Measurements from ENCODE around the gene CRACR2A. TPM values are rescaled to one million over a fixed set of nuclear protein-coding genes. Genes with fewer than 3 reads are reported as not detected.
A peak's percentile ranks its signal among the peaks of the same experiment; 100 is the strongest.

The CRACR2A gene
- total RNA-seq, 3 donors from 2014 or later = 5.3 to 17.3 (median 15.1) TPM

GRCh38 chr12:3572560-3572959 is 180.3 kb downstream of the CRACR2A start:
- intact Hi-C loops (cut with DNase I; ENCODE audit: low total_unique reads) = no loop called here
- Histone ChIP-seq H3K27ac (no peak overlapping the region), H3K4me1 (no peaks in the 10 kb centered on the region), H3K27me3 (no peaks in the 10 kb centered on the region), H3K9me3 (no peaks in the 10 kb centered on the region), H3K4me3 (no peak overlapping the region), H3K36me3 (no peaks in the 10 kb centered on the region)
- TF ChIP-seq POLR2AphosphoS5 (IDR thresholded peaks at IDR 0.05) (no peak), POLR2A (IDR thresholded peaks at IDR 0.05) (no peak), CTCF (IDR thresholded peaks at IDR 0.05) (no peak)
- DNase-seq (ENCODE audit: low spot score in 2 of 2) = no peak

- no peak for DNase-seq (ENCODE audit: low spot score in 2 of 2)
- Histone ChIP-seq H3K27me3 (no peaks in the 10 kb centered on the region), H3K9me3 (no peaks in the 10 kb centered on the region), H3K36me3 (no peaks in the 10 kb centered on the region), H3K4me3 (no peak overlapping the region), H3K27ac (no peak overlapping the region), H3K4me1 (no peaks in the 10 kb centered on the region)
- intact Hi-C loops (cut with DNase I; ENCODE audit: low total_unique reads) = no loop called here
- TF ChIP-seq POLR2A (IDR thresholded peaks at IDR 0.05) (no peak), CTCF (IDR thresholded peaks at IDR 0.05) (no peak), POLR2AphosphoS5 (IDR thresholded peaks at IDR 0.05) (no peak)
Measured at GRCh38 chr12:3571724-3572123, 181.2 kb downstream of the CRACR2A start.

- Histone ChIP-seq H3K27me3 (no peaks in the 10 kb centered on the region), H3K4me3 (no peak overlapping the region), H3K4me1 (no peaks in the 10 kb centered on the region), H3K9me3 (no peaks in the 10 kb centered on the region), H3K27ac (no peak overlapping the region), H3K36me3 (no peaks in the 10 kb centered on the region)
- no peak for TF ChIP-seq CTCF (IDR thresholded peaks at IDR 0.05)
- TF ChIP-seq POLR2A (IDR thresholded peaks at IDR 0.05) = no peak
- no peak for DNase-seq (ENCODE audit: low spot score in 2 of 2)
- intact Hi-C loops (cut with DNase I; ENCODE audit: low total_unique reads) = no loop called here
Measured at GRCh38 chr12:3571323-3571722, 181.6 kb downstream of the CRACR2A start.

- Histone ChIP-seq H3K27me3 (no peaks in the 10 kb centered on the region), H3K36me3 (no peaks in the 10 kb centered on the region), H3K4me1 (no peaks in the 10 kb centered on the region), H3K27ac (no peak overlapping the region), H3K9me3 (no peaks in the 10 kb centered on the region), H3K4me3 (no peak overlapping the region)
- TF ChIP-seq POLR2A (IDR thresholded peaks at IDR 0.05) (no peak), POLR2AphosphoS5 (IDR thresholded peaks at IDR 0.05) (no peak), CTCF (IDR thresholded peaks at IDR 0.05) (no peak)
- intact Hi-C loops (cut with DNase I; ENCODE audit: low total_unique reads) = no loop called here
- DNase-seq (ENCODE audit: low spot score in 2 of 2) = no peak
Measured at GRCh38 chr12:3568695-3569094, 184.2 kb downstream of the CRACR2A start.

GRCh38 chr12:3565985-3566384 is 186.9 kb downstream of the CRACR2A start:
- Histone ChIP-seq H3K36me3 (no peaks in the 10 kb centered on the region), H3K4me3 (no peak overlapping the region), H3K27ac (no peak overlapping the region), H3K27me3 (peaks cover 0 to 5% of the 10 kb centered on the region in 2 donors), H3K9me3 (no peaks in the 10 kb centered on the region), H3K4me1 (no peaks in the 10 kb centered on the region)
- peak in 1 of 2 donors; percentile 3 for DNase-seq (ENCODE audit: low spot score in 2 of 2)
- intact Hi-C loops (cut with DNase I; ENCODE audit: low total_unique reads) = no loop called here
- no peak for TF ChIP-seq POLR2AphosphoS5 (IDR thresholded peaks at IDR 0.05)
- TF ChIP-seq CTCF (IDR thresholded peaks at IDR 0.05) = no peak
- no peak for TF ChIP-seq POLR2A (IDR thresholded peaks at IDR 0.05)

Other genes starting within 250 kb of the CRACR2A start
- gene PARP11, start 120.3 kb upstream of the CRACR2A start, total RNA-seq = 10 to 100 TPM in 1 of 3 donors, 1 to 10 TPM in 2; 6.2 to 12.3 (median 7.5) TPM